ENCODE data around the gene CXADR.
A peak's percentile ranks its signal among the peaks of the same experiment; 100 is the strongest.
"Not testable (repeated sequence)": the region's sequence is repeated elsewhere in the genome, so short reads cannot be mapped to it uniquely, and the experiment has no call there.

Gene CXADR

GRCh38 chr21:17514124-17514845 lies 1.4 kb downstream of the CXADR start:
- DNase-seq (ENCODE audit: low read depth in 1 of 2, low spot score in 1 of 2) = peak in 1 of 2 experiments; percentile 19
- TF ChIP-seq JUND (IDR thresholded peaks at IDR 0.05; ENCODE audit: low read depth) = no peak
- in situ Hi-C loops (cut with HindIII; ENCODE audit: low pct_unique_long_range_greater_than_20kb, low sequenced_read_pairs) = no loop called here

GRCh38 chr21:17517008-17517407 lies 4.2 kb downstream of the CXADR start:
- in situ Hi-C loops (cut with HindIII; ENCODE audit: low pct_unique_long_range_greater_than_20kb, low sequenced_read_pairs); DNase-seq (ENCODE audit: low read depth in 1 of 2, low spot score in 1 of 2): not testable (repeated sequence)

DNA sequence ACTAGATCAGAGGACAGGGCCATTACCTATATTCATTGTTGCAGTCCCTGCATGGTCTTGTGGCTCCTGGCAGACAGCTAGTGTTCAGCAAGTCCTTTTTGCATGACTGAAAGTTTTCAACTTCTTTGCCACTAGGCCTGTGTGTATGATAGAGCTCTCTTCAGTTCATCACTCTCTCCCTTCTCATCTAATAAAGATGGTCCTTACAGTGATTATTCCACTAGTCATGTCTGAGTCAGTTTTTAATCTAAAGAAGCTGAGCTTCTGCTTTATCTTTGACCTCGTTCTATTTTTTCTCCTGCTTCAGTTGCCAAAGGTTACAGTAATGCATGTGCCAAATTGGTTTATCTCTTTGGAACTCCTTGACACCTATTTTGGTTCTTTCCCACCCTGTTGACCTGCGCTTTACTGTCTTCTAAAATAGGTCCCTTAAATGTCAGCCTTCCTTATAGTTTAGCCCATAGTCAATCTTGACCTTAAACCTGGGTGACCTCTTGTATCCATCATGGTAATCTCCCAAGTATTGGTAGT lies 6.4 kb downstream of the CXADR start:
- no peak for TF ChIP-seq JUND (IDR thresholded peaks at IDR 0.05; ENCODE audit: low read depth)
- in situ Hi-C loops (cut with HindIII; ENCODE audit: low pct_unique_long_range_greater_than_20kb, low sequenced_read_pairs) = no loop called here

GRCh38 chr21:17519965-17520609 lies 7.2 kb downstream of the CXADR start:
- DNase-seq (ENCODE audit: low read depth in 1 of 2, low spot score in 1 of 2) = no peak
- in situ Hi-C loops (cut with HindIII; ENCODE audit: low pct_unique_long_range_greater_than_20kb, low sequenced_read_pairs) = no loop called here
- TF ChIP-seq JUND (IDR thresholded peaks at IDR 0.05; ENCODE audit: low read depth) = no peak

More for the DNA sequence above, 6.4 kb downstream of the CXADR start:
- DNase-seq (ENCODE audit: low read depth in 1 of 2, low spot score in 1 of 2) = no peak

GRCh38 chr21:17523007-17523451 lies 10.2 kb downstream of the CXADR start:
- TF ChIP-seq JUND (IDR thresholded peaks at IDR 0.05; ENCODE audit: low read depth) = no peak
- in situ Hi-C loops (cut with HindIII; ENCODE audit: low pct_unique_long_range_greater_than_20kb, low sequenced_read_pairs) = no loop called here
- DNase-seq (ENCODE audit: low read depth in 1 of 2, low spot score in 1 of 2) = peak in 1 of 2 experiments; percentile 33

GRCh38 chr21:17523979-17524494 lies 11.2 kb downstream of the CXADR start:
- in situ Hi-C loops (cut with HindIII; ENCODE audit: low pct_unique_long_range_greater_than_20kb, low sequenced_read_pairs) = not testable (repeated sequence)

DNA sequence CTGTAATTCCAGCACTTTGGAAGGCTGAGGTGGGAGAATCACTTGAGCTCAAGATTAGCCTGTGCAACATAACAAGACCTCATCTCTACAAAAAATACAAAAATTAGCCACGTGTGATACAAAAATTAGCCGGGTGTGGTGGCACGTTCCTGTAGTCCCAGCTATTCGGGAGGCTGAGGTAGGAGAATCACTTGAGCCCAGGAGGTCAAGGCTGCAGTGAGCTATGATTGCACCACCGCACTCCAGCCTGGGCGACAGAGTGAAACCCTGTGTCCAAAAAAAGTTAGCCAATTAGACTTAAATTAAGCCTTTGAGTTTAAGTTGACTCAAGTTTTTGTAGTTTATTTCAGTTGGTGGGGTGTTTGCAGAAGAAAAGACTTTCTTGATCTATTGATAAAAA lies 11.8 kb downstream of the CXADR start:
- no peak for TF ChIP-seq JUND (IDR thresholded peaks at IDR 0.05; ENCODE audit: low read depth)
- DNase-seq (ENCODE audit: low read depth in 1 of 2, low spot score in 1 of 2) = no peak
- in situ Hi-C loops (cut with HindIII; ENCODE audit: low pct_unique_long_range_greater_than_20kb, low sequenced_read_pairs) = no loop called here

More at GRCh38 chr21:17523979-17524494, 11.2 kb downstream of the CXADR start:
- not testable (repeated sequence) for DNase-seq (ENCODE audit: low read depth in 1 of 2, low spot score in 1 of 2)

DNA sequence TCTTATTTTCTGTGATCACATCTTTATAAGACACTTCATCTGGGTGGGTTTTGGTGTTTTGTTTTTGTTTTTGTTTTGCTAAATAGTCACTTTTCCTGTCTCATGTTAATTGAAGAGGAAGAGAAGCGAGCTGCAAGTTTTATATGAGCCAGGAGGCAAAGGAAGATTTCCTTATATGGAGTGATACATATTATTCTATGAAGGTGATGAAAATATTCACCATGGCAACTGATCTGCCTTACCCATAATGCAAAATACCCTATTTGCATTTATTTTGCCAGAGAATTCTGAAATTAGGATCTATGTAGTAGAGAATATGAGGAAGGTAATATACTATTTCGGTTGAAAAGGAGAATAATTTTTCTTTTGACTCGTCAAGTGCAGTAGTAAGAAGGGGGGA lies 13.9 kb downstream of the CXADR start:
- no peak for DNase-seq (ENCODE audit: low read depth in 1 of 2, low spot score in 1 of 2)
- no peak for TF ChIP-seq JUND (IDR thresholded peaks at IDR 0.05; ENCODE audit: low read depth)
- in situ Hi-C loops (cut with HindIII; ENCODE audit: low pct_unique_long_range_greater_than_20kb, low sequenced_read_pairs) = no loop called here

DNA sequence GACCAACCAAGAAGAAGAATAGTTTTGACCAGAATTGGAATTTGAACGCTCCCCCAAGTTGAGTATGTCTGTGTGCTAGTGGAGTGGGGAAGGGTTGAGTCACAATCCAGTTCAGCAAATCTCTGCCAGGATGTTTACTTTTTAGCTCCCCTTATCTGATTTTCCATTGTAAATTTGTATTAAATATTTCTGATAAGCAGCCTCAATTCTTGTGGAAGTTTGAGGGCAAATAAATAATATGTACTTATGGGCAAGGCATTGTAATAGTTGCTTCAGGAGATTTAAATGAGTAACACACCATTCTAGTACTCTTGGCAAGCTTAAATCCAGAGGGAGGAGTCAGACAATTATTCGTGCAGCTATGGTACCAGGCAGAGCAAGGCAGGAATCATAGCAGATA lies 14.4 kb downstream of the CXADR start:
- in situ Hi-C loops (cut with HindIII; ENCODE audit: low pct_unique_long_range_greater_than_20kb, low sequenced_read_pairs) = no loop called here
- TF ChIP-seq JUND (IDR thresholded peaks at IDR 0.05; ENCODE audit: low read depth) = no peak
- DNase-seq (ENCODE audit: low read depth in 1 of 2, low spot score in 1 of 2) = peak in 1 of 2 experiments; percentile 43

GRCh38 chr21:17527711-17528110 lies 14.9 kb downstream of the CXADR start:
- no peak for DNase-seq (ENCODE audit: low read depth in 1 of 2, low spot score in 1 of 2)
- TF ChIP-seq JUND (IDR thresholded peaks at IDR 0.05; ENCODE audit: low read depth) = no peak
- in situ Hi-C loops (cut with HindIII; ENCODE audit: low pct_unique_long_range_greater_than_20kb, low sequenced_read_pairs) = no loop called here

DNA sequence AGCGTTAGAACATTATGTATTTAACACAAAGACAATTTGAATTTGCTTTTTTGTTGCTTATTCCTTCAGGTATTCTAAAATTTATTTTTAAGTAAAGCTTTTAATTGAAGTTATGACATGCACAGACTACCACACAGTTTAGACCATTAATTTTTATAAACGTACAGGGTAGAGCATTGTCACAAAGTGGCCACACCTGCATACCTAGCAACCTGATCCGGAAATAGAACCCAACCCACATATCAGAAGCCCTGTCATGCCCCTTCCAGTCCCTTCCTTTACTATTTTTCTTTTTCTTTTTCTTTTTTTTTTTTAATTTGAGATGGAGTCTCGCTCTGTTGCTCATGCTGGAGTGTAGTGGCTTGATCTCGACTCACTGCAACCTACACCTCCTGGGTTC lies 16.8 kb downstream of the CXADR start:
- in situ Hi-C loops (cut with HindIII; ENCODE audit: low pct_unique_long_range_greater_than_20kb, low sequenced_read_pairs) = no loop called here
- no peak for TF ChIP-seq JUND (IDR thresholded peaks at IDR 0.05; ENCODE audit: low read depth)
- no peak for DNase-seq (ENCODE audit: low read depth in 1 of 2, low spot score in 1 of 2)

GRCh38 chr21:17532292-17532691 lies 19.4 kb downstream of the CXADR start:
- no peak for TF ChIP-seq JUND (IDR thresholded peaks at IDR 0.05; ENCODE audit: low read depth)
- in situ Hi-C loops (cut with HindIII; ENCODE audit: low pct_unique_long_range_greater_than_20kb, low sequenced_read_pairs) = no loop called here
- no peak for DNase-seq (ENCODE audit: low read depth in 1 of 2, low spot score in 1 of 2)

GRCh38 chr21:17536381-17536780 lies 23.5 kb downstream of the CXADR start:
- no peak for TF ChIP-seq JUND (IDR thresholded peaks at IDR 0.05; ENCODE audit: low read depth)
- peak in 1 of 2 experiments; percentile 12 for DNase-seq (ENCODE audit: low read depth in 1 of 2, low spot score in 1 of 2)
- in situ Hi-C loops (cut with HindIII; ENCODE audit: low pct_unique_long_range_greater_than_20kb, low sequenced_read_pairs) = no loop called here
